ENCODE measurements around the gene CTBP1. TPM values are rescaled to one million over a fixed set of nuclear protein-coding genes. Genes with fewer than 3 reads are reported as not detected.

CTBP1 gene
- total and polyA plus RNA-seq, 9 of the 15 experiments (the other 6 are each of a cell fraction or from before 2014, with no cell fraction given), result 14.5 to 162 (median 68.2) TPM

GRCh38 chr4:1277667-1278665 lies 29.0 kb upstream of the CTBP1 start:
- H3K9me1 ChIP-seq (ENCODE audit: control insufficient read depth, insufficient read depth, low read length), result no peaks in the 10 kb centered on the region
- no peak overlapping the region for H3K27ac ChIP-seq (ENCODE audit: extremely low read depth, low read depth, low read length)
- peaks cover 15 to 42% of the 10 kb centered on the region in 2 experiments for H3K27me3 ChIP-seq (ENCODE audit: control insufficient read depth in 2 of 2, insufficient read depth in 2 of 2, low read length in 2 of 2)
- ChIA-PET CTCF (ENCODE audit: low intra/inter-chr PET ratio) (no interaction called here), POLR2A (no interaction called here)
- H3K36me3 ChIP-seq (ENCODE audit: control insufficient read depth, insufficient read depth, low read length), result no peaks in the 10 kb centered on the region
- BruUV-seq (replicated peaks), result no TSS peak
- no peak for ATAC-seq
- no peak for FAIRE-seq
- WGBS (ENCODE audit: insufficient coverage, low coverage, missing lambda C conversion rate), result 6% methylated on average over 14 of the region's 15 CpGs
- H3K9me3 ChIP-seq (replicated peaks; ENCODE audit: control insufficient read depth, insufficient read depth, low read depth, low read length), result no peaks in the 10 kb centered on the region
- H3K4me1 ChIP-seq (replicated peaks in 1 of 2; ENCODE audit: control insufficient read depth in 2 of 2, insufficient read depth in 2 of 2, low read length in 2 of 2), result no peaks in the 10 kb centered on the region
- intact Hi-C loops (cut with micrococcal nuclease) (no loop called here), in situ Hi-C loops (cut with MboI) (no loop called here)
- H2AFZ ChIP-seq (ENCODE audit: low read depth, low read length), result no peak overlapping the region
- no peaks in the 10 kb centered on the region for H3K79me2 ChIP-seq (ENCODE audit: control insufficient read depth, insufficient read depth, low read length)
- H3K4me3 ChIP-seq, result no peak overlapping the region
- no peak overlapping the region for H3K4me2 ChIP-seq (ENCODE audit: insufficient read depth, low read length)
- DNase-seq (ENCODE audit: extremely low read depth in 1 of 4, low spot score in 3 of 4), result no peak
- H3K9ac ChIP-seq (ENCODE audit: insufficient read depth in 1 of 2, low read depth in 2 of 2, low read length in 2 of 2), result no peak overlapping the region
- no peaks in the 10 kb centered on the region for H4K20me1 ChIP-seq (replicated peaks; ENCODE audit: control insufficient read depth, insufficient read depth, low read length)
- no peak for TF ChIP-seq TCF7L2 (IDR thresholded peaks at IDR 0.05; ENCODE audit: low read depth, low read length)
- no peak for TF ChIP-seq ZNF398 (CRISPR knock-in tag; IDR thresholded peaks at IDR 0.05)
- TF ChIP-seq MCM7 (IDR thresholded peaks at IDR 0.05), result no peak
- no peak for TF ChIP-seq NR2C2 (CRISPR knock-in tag; IDR thresholded peaks at IDR 0.05)
- no peak for TF ChIP-seq NR2C2 (tag; IDR thresholded peaks at IDR 0.05)
- TF ChIP-seq ZBTB11 (CRISPR knock-in tag; IDR thresholded peaks at IDR 0.05), result no peak
- TF ChIP-seq C11orf30 (IDR thresholded peaks at IDR 0.05; ENCODE audit: low read depth), result peak; percentile 75
- no peak for TF ChIP-seq STAG1 (CRISPR knock-in tag; IDR thresholded peaks at IDR 0.05; ENCODE audit: borderline replicate concordance)
- no peak for TF ChIP-seq SAFB2 (IDR thresholded peaks at IDR 0.05; ENCODE audit: borderline replicate concordance, low read depth, low read length, severe bottlenecking)
- TF ChIP-seq ZBTB33 (CRISPR knock-in tag; IDR thresholded peaks at IDR 0.05), result no peak

All from K562 (cell line).